Ishikawa (cell line): ENCODE measurements around the gene CCSER1.

Experiments
- CEBPB ChIP-seq: IDR thresholded peaks from 2 replicates; pipeline ENCODE4 v1.6.1; 2012
- EP300 ChIP-seq: IDR thresholded peaks from 2 replicates; pipeline ENCODE4 v1.6.1; 2012; ENCODE audit warnings: borderline replicate concordance
- MAX ChIP-seq: IDR thresholded peaks from 2 replicates; pipeline ENCODE4 v1.6.1; 2012
- RAD21 ChIP-seq: IDR thresholded peaks from 2 replicates; pipeline ENCODE4 v1.6.1; 2012; ENCODE audit warnings: low read depth
- TEAD4 ChIP-seq: IDR thresholded peaks from 2 replicates; pipeline ENCODE4 v1.6.1; 2012

GRCh38 chr4:90209922-90210321, 82.7 kb downstream of the CCSER1 start:
- TF ChIP-seq EP300 (no peak), CEBPB (no peak), RAD21 (no peak), TEAD4 (no peak), MAX (no peak)
